DND-41 (cell line): ENCODE measurements around the gene ELAC2.

Source experiments
- ATAC-seq: fragments of 200-7000 bp; cut with Tn5 transposase; 3 replicates; pipeline ENCODE4 v1.9.1; 2021; ENCODE audit warnings: low read depth; ENCODE audit not compliant: insufficient read depth
- DNase-seq: peaks from one replicate; pipeline ENCODE4 v3.0.0-alpha.2; 2020
- H2AFZ ChIP-seq: 2 replicates; pipeline ENCODE4 v1.6.0; 2012; ENCODE audit warnings: low read depth, low read length
- H3K27ac ChIP-seq: 2 replicates; pipeline ENCODE4 v1.5.1; 2012; ENCODE audit warnings: low read length, inconsistent platforms
- H3K27me3 ChIP-seq: fragments of 200-600 bp; sonication (generic); 2 replicates; pipeline ENCODE4 v1.6.0; 2012; ENCODE audit warnings: low read length, mild to moderate bottlenecking, inconsistent platforms; ENCODE audit not compliant: insufficient read depth, poor library complexity
- H3K36me3 ChIP-seq: 2 replicates; pipeline ENCODE4 v1.5.1; 2012; ENCODE audit warnings: low read length, inconsistent platforms; ENCODE audit not compliant: insufficient read depth
- H3K4me1 ChIP-seq: 2 replicates; pipeline ENCODE4 v1.5.1; 2012; ENCODE audit warnings: mild to moderate bottlenecking, low read length; ENCODE audit not compliant: insufficient read depth
- H3K4me2 ChIP-seq: 2 replicates; pipeline ENCODE4 v1.6.0; 2012; ENCODE audit warnings: mild to moderate bottlenecking, moderate library complexity, low read length, inconsistent platforms; ENCODE audit not compliant: insufficient read depth
- H3K4me3 ChIP-seq, 2 experiments: fragments of 200-600 bp in 1 of 2; shearing (Covaris generic) in 1 of 2; 2 replicates each; pipeline ENCODE4 v1.5.1; 2012 to 2016; ENCODE audit warnings: inconsistent platforms in 2 of 2, low read length in 2 of 2, mild to moderate bottlenecking in 2 of 2, low read depth in 1 of 2, moderate library complexity in 1 of 2
- H3K79me2 ChIP-seq: 2 replicates; pipeline ENCODE4 v1.6.0; 2012; ENCODE audit warnings: low read length, inconsistent platforms; ENCODE audit not compliant: insufficient read depth
- H3K9ac ChIP-seq: 2 replicates; pipeline ENCODE4 v1.6.0; 2012; ENCODE audit warnings: low read depth, mild to moderate bottlenecking, inconsistent platforms, low read length, moderate library complexity
- H3K9me3 ChIP-seq: 2 replicates; pipeline ENCODE4 v1.5.1; 2012; ENCODE audit warnings: low read length, moderate library complexity, mild to moderate bottlenecking, inconsistent platforms; ENCODE audit not compliant: insufficient read depth, severe bottlenecking
- H4K20me1 ChIP-seq: 2 replicates; pipeline ENCODE4 v1.6.0; 2012; ENCODE audit warnings: low read length; ENCODE audit not compliant: insufficient read depth
- CTCF ChIP-seq: IDR thresholded peaks from 2 replicates; pipeline ENCODE4 v1.5.1; 2012; ENCODE audit warnings: borderline replicate concordance, low read length, moderate library complexity, mild to moderate bottlenecking; ENCODE audit not compliant: poor library complexity, severe bottlenecking; ENCODE audit errors: extremely low read depth
- EZH2 ChIP-seq: IDR thresholded peaks from 3 replicates; pipeline ENCODE4 v1.6.1; 2012; ENCODE audit warnings: borderline replicate concordance, low read depth, mild to moderate bottlenecking, moderate library complexity, low read length, inconsistent platforms; ENCODE audit not compliant: severe bottlenecking

The ELAC2 gene

GRCh38 chr17:12990041-12990808 is 27.6 kb downstream of the ELAC2 start:
- no peak overlapping the region for H3K9ac ChIP-seq
- DNase-seq, result no peak
- H3K4me2 ChIP-seq, result no peak overlapping the region
- TF ChIP-seq CTCF, result no peak
- no peak for TF ChIP-seq EZH2
- ATAC-seq, result no peak; the same call in 2 of the 3 replicates
- no peak overlapping the region for H3K4me3 ChIP-seq
- H3K9me3 ChIP-seq, result no peaks in the 10 kb centered on the region
- peaks cover 9% of the 10 kb centered on the region for H4K20me1 ChIP-seq
- no peaks in the 10 kb centered on the region for H3K27me3 ChIP-seq
- H3K36me3 ChIP-seq, result peaks cover 51% of the 10 kb centered on the region
- no peaks in the 10 kb centered on the region for H3K79me2 ChIP-seq
- no peak overlapping the region for H2AFZ ChIP-seq
- no peaks in the 10 kb centered on the region for H3K4me1 ChIP-seq
- H3K27ac ChIP-seq, result no peak overlapping the region

- Histone ChIP-seq H2AFZ (no peak overlapping the region), H3K36me3 (peaks cover 20% of the 10 kb centered on the region), H3K27me3 (no peaks in the 10 kb centered on the region), H3K27ac (no peak overlapping the region), H3K9me3 (no peaks in the 10 kb centered on the region), H3K4me2 (no peak overlapping the region), H3K9ac (no peak overlapping the region), H3K4me1 (no peaks in the 10 kb centered on the region), H4K20me1 (peaks cover 6% of the 10 kb centered on the region), H3K79me2 (no peaks in the 10 kb centered on the region), H3K4me3 (no peak overlapping the region)
- DNase-seq (no peak), ATAC-seq (no peak)
- TF ChIP-seq CTCF, result no peak
- TF ChIP-seq EZH2, result no peak
These were observed 30.7 kb downstream of the ELAC2 start for GRCh38 chr17:12987120-12987519.

GRCh38 chr17:12985431-12986293 is 32.2 kb downstream of the ELAC2 start:
- ATAC-seq (no peak), DNase-seq (no peak)
- no peaks in the 10 kb centered on the region for H3K4me1 ChIP-seq
- peaks cover 6% of the 10 kb centered on the region for H4K20me1 ChIP-seq
- TF ChIP-seq EZH2, result no peak
- TF ChIP-seq CTCF, result no peak
- H3K36me3 ChIP-seq, result peaks cover 7% of the 10 kb centered on the region; the same call in 1 of the 2 replicates
- H3K27me3 ChIP-seq, result no peaks in the 10 kb centered on the region
- no peak overlapping the region for H3K4me3 ChIP-seq
- H3K4me2 ChIP-seq, result no peak overlapping the region
- no peak overlapping the region for H3K27ac ChIP-seq
- no peaks in the 10 kb centered on the region for H3K9me3 ChIP-seq
- no peaks in the 10 kb centered on the region for H3K79me2 ChIP-seq
- H2AFZ ChIP-seq, result no peak overlapping the region
- no peak overlapping the region for H3K9ac ChIP-seq
